ENCODE data around the gene CALHM5.

Gene CALHM5

GRCh38 chr6:116556065-116556464 lies 44.6 kb downstream of the CALHM5 start:
- DNase-seq = peak; percentile 88

- DNase-seq = no peak
These were observed 45.5 kb downstream of the CALHM5 start for GRCh38 chr6:116556814-116557415.

- peak; percentile 97 for DNase-seq
These were observed 46.5 kb downstream of the CALHM5 start for GRCh38 chr6:116557893-116558292.

- DNase-seq = no peak
These were observed 48.7 kb downstream of the CALHM5 start for GRCh38 chr6:116560130-116560529.

GRCh38 chr6:116561377-116562018 lies 50.1 kb downstream of the CALHM5 start:
- DNase-seq = peak; percentile 70

- no peak for DNase-seq
These were observed 50.6 kb downstream of the CALHM5 start for GRCh38 chr6:116562019-116562403.

GRCh38 chr6:116562614-116563013 lies 51.2 kb downstream of the CALHM5 start:
- DNase-seq = no peak

- DNase-seq = no peak
These were observed 52.4 kb downstream of the CALHM5 start for GRCh38 chr6:116563830-116564229.

- peak; percentile 71 for DNase-seq
These were observed 52.9 kb downstream of the CALHM5 start for GRCh38 chr6:116564311-116564710.

- DNase-seq = peak; percentile 24
These were observed 53.8 kb downstream of the CALHM5 start for GRCh38 chr6:116564921-116565872.

GRCh38 chr6:116568111-116568510 lies 56.7 kb downstream of the CALHM5 start:
- DNase-seq = no peak

- DNase-seq = no peak
These were observed 57.6 kb downstream of the CALHM5 start for GRCh38 chr6:116568821-116569755.

GRCh38 chr6:116570856-116571682 lies 59.6 kb downstream of the CALHM5 start, which contains the start of gene RWDD1:
RWDD1 (plus strand) TSS chr6:116571504; CDS start chr6:116571583, 79 bp downstream.
- DNase-seq = peak; percentile 100

GRCh38 chr6:116571683-116572000 lies 60.2 kb downstream of the CALHM5 start:
- no peak for DNase-seq

- peak; percentile 36 for DNase-seq
These were observed 60.7 kb downstream of the CALHM5 start for GRCh38 chr6:116572162-116572561.
